ENCODE data around the gene HMGN2. TPM values are rescaled to one million over a fixed set of nuclear protein-coding genes. Genes with fewer than 3 reads are reported as not detected.

HMGN2 gene
- total RNA-seq, 2 donors from 2014 or later: 671 to 773 TPM

DNA sequence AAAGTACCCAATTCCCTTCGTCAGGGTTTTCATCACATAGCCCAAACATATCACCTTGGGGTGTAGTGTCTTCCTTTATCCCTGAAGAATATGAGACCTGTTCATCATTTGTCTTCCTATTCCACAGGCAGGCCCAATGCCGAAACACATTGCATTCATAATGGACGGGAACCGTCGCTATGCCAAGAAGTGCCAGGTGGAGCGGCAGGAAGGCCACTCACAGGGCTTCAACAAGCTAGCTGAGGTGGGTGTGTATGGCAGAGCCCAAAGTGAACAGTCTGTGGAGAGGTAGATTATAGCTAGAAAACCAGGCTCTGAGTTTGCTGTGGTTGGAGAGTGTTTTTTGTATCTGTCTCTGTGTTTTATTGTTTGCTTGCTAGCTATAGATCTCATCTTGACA is 34.2 kb upstream of the HMGN2 start:
- H3K27ac ChIP-seq (ENCODE audit: low read depth, low read length): no peak overlapping the region
- H3K27me3 Mint-ChIP-seq (ENCODE audit: insufficient read depth): no peaks in the 10 kb centered on the region
- no peaks in the 10 kb centered on the region for H3K9me3 Mint-ChIP-seq
- DNase-seq: no peak
- WGBS, 2 experiments (ENCODE audit: insufficient coverage in 1 of 2, insufficient read length in 1 of 2): 92 to 93% methylated on average over 2 to 6 of the region's 6 CpGs
- no peak for TF ChIP-seq CTCF (conservative IDR thresholded peaks at IDR 0.05)
- H3K36me3 ChIP-seq (ENCODE audit: control insufficient read depth, insufficient read depth, low read length): peaks cover 80% of the 10 kb centered on the region
- H3K9ac ChIP-seq (ENCODE audit: extremely low read depth, low read length, poor library complexity, severe bottlenecking): no peak overlapping the region
- no peak overlapping the region for H3K4me3 Mint-ChIP-seq
- H3K27me3 ChIP-seq (ENCODE audit: control insufficient read depth, insufficient read depth, low read length, poor library complexity, severe bottlenecking): no peaks in the 10 kb centered on the region
- H3K36me3 Mint-ChIP-seq (ENCODE audit: low read depth): peaks cover 55% of the 10 kb centered on the region
- H3K4me1 Mint-ChIP-seq: peaks cover 2% of the 10 kb centered on the region
- no peaks in the 10 kb centered on the region for H3K4me1 ChIP-seq (ENCODE audit: control insufficient read depth, insufficient read depth, low read length)
- H3K27ac Mint-ChIP-seq: no peak overlapping the region
- H3K9me3 ChIP-seq (ENCODE audit: control insufficient read depth, low read length): no peaks in the 10 kb centered on the region
- no peak overlapping the region for H3K4me3 ChIP-seq (ENCODE audit: low read length)

DNA sequence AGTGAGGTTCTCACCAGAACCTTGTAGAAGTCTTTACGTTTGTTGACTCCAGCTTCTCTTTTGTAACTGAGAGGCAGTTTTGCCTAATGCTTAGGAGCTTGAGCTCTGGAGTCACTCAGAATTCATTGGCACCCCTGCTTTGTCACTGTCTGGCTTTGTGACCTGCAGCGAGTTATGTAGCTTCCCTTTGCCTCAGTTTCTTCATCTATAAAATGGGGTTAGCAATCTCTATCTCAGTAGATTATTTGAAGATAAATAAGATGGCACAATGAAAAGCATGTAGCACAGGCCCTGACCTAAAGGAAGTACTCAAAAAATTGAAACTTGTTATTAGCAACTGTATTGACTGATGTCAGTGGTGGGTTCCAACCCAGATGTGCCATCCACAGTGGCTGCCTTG is 32.0 kb upstream of the HMGN2 start:
- peaks cover 90% of the 10 kb centered on the region for H3K36me3 ChIP-seq (ENCODE audit: control insufficient read depth, insufficient read depth, low read length)
- no peaks in the 10 kb centered on the region for H3K9me3 Mint-ChIP-seq
- DNase-seq: no peak
- WGBS, 2 experiments (ENCODE audit: insufficient coverage in 1 of 2, insufficient read length in 1 of 2): 100% methylated on average over 2 of the region's 2 CpGs
- no peak overlapping the region for H3K4me3 ChIP-seq (ENCODE audit: low read length)
- no peaks in the 10 kb centered on the region for H3K9me3 ChIP-seq (ENCODE audit: control insufficient read depth, low read length)
- H3K9ac ChIP-seq (ENCODE audit: extremely low read depth, low read length, poor library complexity, severe bottlenecking): no peak overlapping the region
- peaks cover 69% of the 10 kb centered on the region for H3K36me3 Mint-ChIP-seq (ENCODE audit: low read depth)
- H3K27me3 Mint-ChIP-seq (ENCODE audit: insufficient read depth): no peaks in the 10 kb centered on the region
- H3K27ac ChIP-seq (ENCODE audit: low read depth, low read length): no peak overlapping the region
- no peak for TF ChIP-seq CTCF (conservative IDR thresholded peaks at IDR 0.05)
- H3K4me1 Mint-ChIP-seq: no peaks in the 10 kb centered on the region
- no peaks in the 10 kb centered on the region for H3K27me3 ChIP-seq (ENCODE audit: control insufficient read depth, insufficient read depth, low read length, poor library complexity, severe bottlenecking)
- no peak overlapping the region for H3K27ac Mint-ChIP-seq
- H3K4me3 Mint-ChIP-seq: no peak overlapping the region
- H3K4me1 ChIP-seq (ENCODE audit: control insufficient read depth, insufficient read depth, low read length): no peaks in the 10 kb centered on the region

GRCh38 chr1:26449868-26450267 is 22.4 kb upstream of the HMGN2 start:
- H3K36me3 Mint-ChIP-seq (ENCODE audit: low read depth): peaks cover 66% of the 10 kb centered on the region
- no peak overlapping the region for H3K27ac Mint-ChIP-seq
- Histone ChIP-seq H3K9me3 (ENCODE audit: control insufficient read depth, low read length) (no peaks in the 10 kb centered on the region), H3K9ac (ENCODE audit: extremely low read depth, low read length, poor library complexity, severe bottlenecking) (no peak overlapping the region), H3K4me1 (ENCODE audit: control insufficient read depth, insufficient read depth, low read length) (no peaks in the 10 kb centered on the region), H3K27me3 (ENCODE audit: control insufficient read depth, insufficient read depth, low read length, poor library complexity, severe bottlenecking) (no peaks in the 10 kb centered on the region), H3K27ac (ENCODE audit: low read depth, low read length) (no peak overlapping the region), H3K36me3 (ENCODE audit: control insufficient read depth, insufficient read depth, low read length) (peaks cover 70% of the 10 kb centered on the region), H3K4me3 (ENCODE audit: low read length) (no peak overlapping the region)
- DNase-seq: no peak
- H3K4me1 Mint-ChIP-seq: no peaks in the 10 kb centered on the region
- no peaks in the 10 kb centered on the region for H3K27me3 Mint-ChIP-seq (ENCODE audit: insufficient read depth)
- H3K4me3 Mint-ChIP-seq: no peak overlapping the region
- no peak for TF ChIP-seq CTCF (conservative IDR thresholded peaks at IDR 0.05)
- H3K9me3 Mint-ChIP-seq: no peaks in the 10 kb centered on the region
- 92 to 97% methylated on average over 3 of the region's 3 CpGs for WGBS, 2 experiments (ENCODE audit: insufficient coverage in 1 of 2, insufficient read length in 1 of 2)
